Psoas muscle (tissue), 8 donors: ENCODE measurements around the gene PMM2. TPM values are rescaled to one million over a fixed set of nuclear protein-coding genes. Genes with fewer than 3 reads are reported as not detected.
"Not testable (repeated sequence)": the region's sequence is repeated elsewhere in the genome, so short reads cannot be mapped to it uniquely, and the experiment has no call there.

Experiments used
- ATAC-seq, 4 donors: fragments of 200-7000 bp; cut with Tn5 transposase; one replicate each; pipeline ENCODE4 v1.9.1; 2020; ENCODE audit warnings: moderate library complexity in 3 of 4, mild to moderate bottlenecking in 2 of 4
- DNase-seq, 2 donors: peaks; one replicate each; pipeline ENCODE4 v3.0.0-alpha.2; 2020
- H3K27ac ChIP-seq: fragments of 200-600 bp; one replicate; pipeline ENCODE4 v1.8.0; 2022
- H3K27me3 ChIP-seq, 3 donors: fragments of 200-600 bp in 1 of 3; one replicate each; pipeline versions ENCODE4 v1.6.1 to v1.8.0; 2013 to 2022; ENCODE audit warnings: low read length in 2 of 3, mild to moderate bottlenecking in 2 of 3, moderate library complexity in 1 of 3; ENCODE audit not compliant: insufficient read depth in 3 of 3
- H3K36me3 ChIP-seq, 2 donors: fragments of 200-600 bp in 1 of 2; one replicate each; pipeline versions ENCODE4 v1.6.1 to v1.8.0; 2013 to 2022; ENCODE audit warnings: low read depth in 1 of 2, mild to moderate bottlenecking in 1 of 2, moderate library complexity in 1 of 2; ENCODE audit not compliant: insufficient read depth in 1 of 2
- H3K4me1 ChIP-seq: fragments of 200-600 bp; one replicate; pipeline ENCODE4 v1.8.0; 2022
- H3K4me3 ChIP-seq: fragments of 200-600 bp; one replicate; pipeline ENCODE4 v1.8.0; 2022; ENCODE audit warnings: mild to moderate bottlenecking
- H3K9me3 ChIP-seq: fragments of 200-600 bp; one replicate; pipeline ENCODE4 v1.8.0; 2022
- CTCF ChIP-seq: fragments of 200-600 bp; IDR thresholded peaks from one replicate; pipeline ENCODE4 v1.8.0; 2022; ENCODE audit warnings: antibody characterized with exemption
- WGBS, 3 donors: extraction: QIAGEN DNeasy Blood & Tissue Kit; methylation state at CpG; one replicate each; pipeline versions ENCODE4 v1.1.6 to v1.1.7; 2013; 5-methylcytosine and 5-hydroxymethylcytosine counted together
- intact Hi-C, 2 donors: fragments of 100-400 bp; cut with DNase I; formaldehyde crosslinking; loops; one replicate each; pipeline versions ENCODE4 v1.11.0 to v1.14.2; 2022
- polyA plus RNA-seq, 3 donors: library from polyadenylated mRNA; stranded (reverse); fragments of 200-250 nt; gene quantifications; one replicate each; pipeline ENCODE4 v1.2.3, GENCODE V29; 2013
- total RNA-seq, 4 donors: library from RNA; stranded (reverse); fragmentation: NEBNext Ultra II Directional in 2 of 4; extraction: Animal tissue kit (Norgen Biotek cat#: 25700) in 2 of 4; gene quantifications; one replicate each; pipeline versions ENCODE4 v1.2.1 to v1.2.4, GENCODE V29; 2021 to 2023
- donor health status: healthy with polysubstance abuse.
- donor health status: DM: no; HTN: no; CAD: no; lungs with moderate emphysema.
- donor health status: Bipolar disorder and iron deficiency.
- donor health status: healthy.
- donor health status: DM: yes; HTN: yes; CAD: no.
- donor health status: DM: no; HTN: no; CAD: no.
- donor health status: DM: no; HTN: no; CAD: no.
- donor health status: DM: yes; HTN: yes; CAD: no.

The PMM2 gene
- total and polyA plus RNA-seq, 7 donors, result 8.5 to 32.3 (median 19.7) TPM

- intact Hi-C loops, result loop anchor here (5.0 to 10.0 kb wide), 7 partner anchors 69 to 1944 kb away; partner anchors contain the start of genes ABAT (in 1 of the 2), CARHSP1 (in 1 of the 2), LITAFD (in 1 of the 2) and NUBP1 (in 1 of the 2)
- Histone ChIP-seq H3K4me1 (peaks cover 22% of the 10 kb centered on the region), H3K4me3 (peak overlapping the region; percentile 100), H3K27ac (peak overlapping the region; percentile 93), H3K9me3 (no peaks in the 10 kb centered on the region), H3K36me3 (peaks cover 9 to 31% of the 10 kb centered on the region in 2 donors), H3K27me3 (no peaks in the 10 kb centered on the region)
- no peak for TF ChIP-seq CTCF
- DNase-seq (no peak), ATAC-seq (peak; percentile 7 to 24 (median 8))
- WGBS, 3 donors, result 1% methylated on average over 6 of the region's 6 CpGs
These were observed 512 bp downstream of the PMM2 start for GRCh38 chr16:8798174-8798527.

GRCh38 chr16:8798535-8799157 lies 1.0 kb downstream of the PMM2 start:
- TF ChIP-seq CTCF, result no peak
- Histone ChIP-seq H3K4me1 (peaks cover 22% of the 10 kb centered on the region), H3K27me3 (no peaks in the 10 kb centered on the region), H3K36me3 (peaks cover 12 to 35% of the 10 kb centered on the region in 2 donors), H3K9me3 (no peaks in the 10 kb centered on the region), H3K27ac (peak overlapping the region; percentile 93), H3K4me3 (peak overlapping the region; percentile 100)
- ATAC-seq (no peak), DNase-seq (no peak)
- 54 to 56% (median 55%) methylated on average over 7 of the region's 7 CpGs for WGBS, 3 donors
- intact Hi-C loops, result loop anchor here (5.0 to 10.0 kb wide), 7 partner anchors 69 to 1944 kb away; partner anchors contain the start of genes ABAT (in 1 of the 2), CARHSP1 (in 1 of the 2), LITAFD (in 1 of the 2) and NUBP1 (in 1 of the 2)

- peaks cover 20 to 62% of the 10 kb centered on the region in 2 donors for H3K36me3 ChIP-seq
- WGBS, 3 donors, result 94 to 97% (median 94%) methylated on average over 4 of the region's 4 CpGs
- no peak for TF ChIP-seq CTCF
- H3K9me3 ChIP-seq, result no peaks in the 10 kb centered on the region
- intact Hi-C loops, result no loop called here
- no peak overlapping the region for H3K27ac ChIP-seq
- H3K27me3 ChIP-seq, result no peaks in the 10 kb centered on the region
- ATAC-seq (no peak), DNase-seq (no peak)
- H3K4me1 ChIP-seq, result peaks cover 18% of the 10 kb centered on the region
- no peak overlapping the region for H3K4me3 ChIP-seq
These were observed 4.1 kb downstream of the PMM2 start for GRCh38 chr16:8801701-8802100.

GRCh38 chr16:8803733-8804132 lies 6.1 kb downstream of the PMM2 start:
- H3K27ac ChIP-seq, H3K4me1 ChIP-seq, H3K4me3 ChIP-seq, H3K9me3 ChIP-seq, DNase-seq, intact Hi-C loops, H3K27me3 ChIP-seq, ATAC-seq: not testable (repeated sequence)
- peaks cover 23 to 82% of the 10 kb centered on the region in 2 donors for H3K36me3 ChIP-seq
- 88 to 95% (median 90%) methylated on average over 12 of the region's 12 CpGs for WGBS, 3 donors

GRCh38 chr16:8804313-8804712 lies 6.7 kb downstream of the PMM2 start:
- no peak for ATAC-seq
- Histone ChIP-seq H3K36me3 (peaks cover 24 to 88% of the 10 kb centered on the region in 2 donors), H3K27ac (no peak overlapping the region), H3K4me1 (peaks cover 4% of the 10 kb centered on the region), H3K4me3 (no peak overlapping the region), H3K9me3 (no peaks in the 10 kb centered on the region), H3K27me3 (no peaks in the 10 kb centered on the region)
- no peak for DNase-seq
- WGBS, 3 donors, result 84 to 93% (median 88%) methylated on average over 6 of the region's 6 CpGs
- intact Hi-C loops, result no loop called here
- TF ChIP-seq CTCF, result no peak
